ENCODE results near the gene TNRC6C. TPM values are rescaled to one million over a fixed set of nuclear protein-coding genes. Genes with fewer than 3 reads are reported as not detected.

Gene TNRC6C
- total RNA-seq, 1 donor = 11.6 TPM

DNA sequence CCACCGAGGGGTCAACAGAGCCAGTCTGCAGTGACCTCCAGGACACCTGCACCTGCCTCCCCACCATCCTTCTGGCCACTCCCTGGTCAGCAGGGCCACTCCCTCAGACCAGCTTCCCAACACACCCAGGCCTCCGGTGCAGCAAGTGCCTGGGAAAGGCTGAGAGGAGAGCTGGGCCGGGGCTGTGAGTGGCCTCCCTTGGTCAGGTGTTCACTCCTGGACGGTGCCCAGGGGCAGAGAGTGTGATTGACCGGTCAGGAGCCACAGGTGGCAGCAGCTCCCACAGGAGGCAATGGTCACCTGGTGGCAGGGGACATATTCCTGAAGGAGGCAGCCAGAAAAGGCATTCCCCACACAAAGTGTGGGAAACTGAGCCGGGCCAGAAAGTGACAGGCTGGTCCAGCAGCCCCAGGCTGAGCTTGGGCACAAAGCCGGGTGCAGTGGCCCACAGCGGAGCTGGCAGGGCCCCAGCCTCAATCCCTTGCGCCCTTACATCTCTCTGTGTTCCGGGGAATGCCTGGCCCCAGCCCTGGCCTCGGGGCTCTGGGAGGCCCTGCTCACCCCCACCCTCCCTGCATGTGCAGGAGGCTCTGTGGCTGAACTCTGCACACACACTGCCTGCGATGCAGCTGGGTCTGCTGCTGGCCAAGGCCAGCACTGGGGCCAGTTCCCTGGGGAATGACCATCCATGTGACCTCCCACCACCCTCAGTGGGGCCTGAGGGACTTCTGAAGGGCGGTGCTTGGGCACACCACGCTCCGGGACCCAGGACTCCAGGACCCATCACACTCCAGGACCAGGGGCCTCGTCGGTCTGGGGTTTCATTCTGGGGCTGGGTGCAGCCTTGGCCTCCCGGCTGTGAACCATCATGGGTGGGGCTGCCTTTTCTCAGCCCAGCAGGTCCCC is 186.5 kb downstream of the TNRC6C start:
- DNase-seq (ENCODE audit: low read depth in 2 of 3, low spot score in 2 of 3) = no peak

- DNase-seq (ENCODE audit: low read depth in 2 of 3, low spot score in 2 of 3) = no peak
Measured at GRCh38 chr17:78146471-78146869, 188.0 kb downstream of the TNRC6C start.

GRCh38 chr17:78146881-78147280 is 188.4 kb downstream of the TNRC6C start:
- DNase-seq (ENCODE audit: low read depth in 2 of 3, low spot score in 2 of 3) = no peak

DNA sequence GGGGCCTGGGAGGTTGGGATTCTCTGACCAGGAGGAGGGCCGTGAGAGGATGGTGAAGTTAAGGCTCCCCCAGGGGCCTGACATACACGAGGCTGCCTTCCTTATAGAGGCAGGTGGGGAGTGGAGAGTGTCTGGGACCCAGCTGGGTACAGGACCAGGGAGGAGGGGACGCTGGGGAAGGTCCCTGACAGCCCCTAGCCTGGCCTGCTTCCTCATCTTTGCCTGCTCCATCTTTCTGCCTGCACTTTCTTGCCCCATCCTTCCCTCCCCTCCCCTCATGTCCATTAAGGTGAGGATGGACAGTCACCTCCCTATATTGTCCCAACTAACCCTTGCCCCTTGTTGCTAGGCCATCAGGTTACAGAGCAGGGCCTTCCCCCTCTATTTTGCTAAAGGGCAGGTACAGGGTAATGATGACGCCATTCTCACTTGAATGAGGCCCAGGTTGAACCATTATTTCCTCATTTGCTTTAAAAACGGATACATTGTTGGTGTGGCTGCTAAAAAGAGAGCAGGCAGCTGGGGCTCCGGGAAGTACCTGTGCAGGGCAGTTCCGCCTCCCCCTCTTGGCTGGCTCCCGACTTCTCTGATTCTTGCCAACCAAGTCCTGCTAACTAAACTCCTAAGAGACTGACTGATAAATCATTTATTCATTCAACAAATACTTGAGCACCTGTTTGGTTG is 189.0 kb downstream of the TNRC6C start:
- peak in 1 of 3 donors; percentile 70 for DNase-seq (ENCODE audit: low read depth in 2 of 3, low spot score in 2 of 3)

GRCh38 chr17:78148286-78149016 is 189.9 kb downstream of the TNRC6C start:
- no peak for DNase-seq (ENCODE audit: low read depth in 2 of 3, low spot score in 2 of 3)

DNA sequence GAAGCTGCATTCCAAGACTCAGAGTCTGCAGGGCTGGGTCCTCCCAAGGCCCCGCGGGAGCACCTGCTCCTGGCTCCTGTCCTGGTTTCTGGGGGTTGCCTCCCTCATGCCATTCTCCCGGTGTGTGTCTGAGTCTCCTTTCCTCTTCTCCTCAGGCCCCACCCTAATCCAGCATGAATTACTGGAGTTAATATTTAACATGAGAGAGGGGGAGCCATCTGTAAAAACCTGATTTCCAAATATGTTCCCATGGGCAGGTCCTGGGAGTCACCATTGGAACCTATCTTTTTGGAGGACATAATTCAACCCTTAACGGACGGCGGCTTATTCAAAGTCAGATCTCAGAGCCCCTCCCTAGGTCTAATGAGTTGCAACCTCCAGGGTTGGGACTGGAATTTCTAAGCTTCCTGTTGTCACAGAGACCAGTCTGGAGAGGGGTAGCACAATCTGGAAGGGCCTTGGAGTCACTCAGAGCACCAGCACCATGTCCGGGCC is 193.1 kb downstream of the TNRC6C start:
- no peak for DNase-seq (ENCODE audit: low read depth in 2 of 3, low spot score in 2 of 3)

DNA sequence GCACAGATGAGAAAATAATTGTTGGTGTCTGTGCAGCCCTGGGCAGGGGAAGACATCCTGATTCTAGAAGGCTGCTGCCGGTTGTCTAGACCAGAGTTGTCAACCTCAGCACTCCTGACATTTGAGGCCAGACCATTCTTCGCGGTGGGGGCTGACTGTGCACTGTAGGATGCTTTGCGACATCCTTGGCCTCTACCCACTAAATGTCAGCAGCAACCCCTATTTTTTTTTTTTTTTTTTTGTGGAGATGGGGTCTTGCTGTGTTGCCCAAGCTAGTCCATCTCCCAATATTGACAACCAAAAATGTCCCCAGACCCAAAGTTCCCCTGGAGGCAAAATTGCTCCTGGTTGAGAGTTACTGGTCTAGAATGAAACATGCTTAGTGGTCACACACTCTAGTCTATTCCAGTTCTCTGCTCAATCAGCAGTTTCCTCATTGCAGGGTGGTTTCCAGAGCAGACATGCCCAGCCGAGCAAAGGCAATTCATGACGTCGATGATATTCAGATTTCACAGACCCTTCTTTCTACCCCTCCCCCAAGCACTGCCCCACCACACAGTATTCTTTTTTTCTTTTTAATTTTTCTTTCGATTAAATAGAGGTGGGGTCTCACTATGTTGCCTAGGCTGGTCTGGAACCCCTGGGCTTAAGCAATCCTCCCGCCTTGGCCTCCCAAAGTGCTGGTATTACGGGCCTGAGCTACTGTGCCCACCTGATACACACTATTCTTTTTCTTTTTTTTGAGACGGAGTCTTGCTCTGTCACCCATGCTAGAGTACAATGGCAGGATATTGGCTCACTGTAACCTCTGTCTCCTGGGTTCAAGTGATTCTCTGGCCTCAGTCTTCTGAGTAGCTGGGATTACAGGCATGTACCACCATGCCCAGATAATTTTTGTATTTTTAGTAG is 196.7 kb downstream of the TNRC6C start:
- peak in 2 of 3 donors; percentile 74 to 83 for DNase-seq (ENCODE audit: low read depth in 2 of 3, low spot score in 2 of 3)

Small RNAs within 50 kb of the gene (small RNA-seq; reads per million reads assigned to genes)
- gene RNU1-80P = not detected
- not detected for gene RNU6-625P

Other genes starting within 250 kb of the TNRC6C start
- 111 TPM for gene TMC6, start 170.1 kb downstream of the TNRC6C start, total RNA-seq
- gene TMC8, start 172.1 kb downstream of the TNRC6C start, total RNA-seq = 75.1 TPM
- 1.1 TPM for gene C17orf99, start 187.7 kb downstream of the TNRC6C start, total RNA-seq
- gene SYNGR2, start 209.9 kb downstream of the TNRC6C start, total RNA-seq = 164 TPM
- gene TK1, start 228.3 kb downstream of the TNRC6C start, total RNA-seq = 38.5 TPM
- 33.7 TPM for gene AFMID, start 228.7 kb downstream of the TNRC6C start, total RNA-seq

Measured in hematopoietic multipotent progenitor cell (in vitro differentiated cells).